Measurements from ENCODE around the gene PRKAG2. TPM values are rescaled to one million over a fixed set of nuclear protein-coding genes. Genes with fewer than 3 reads are reported as not detected.

The PRKAG2 gene
- total RNA-seq, 2 donors from 2014 or later, result 38.3 to 78.5 TPM

- peaks cover 4 to 32% of the 10 kb centered on the region in 2 donors for H3K4me1 ChIP-seq (ENCODE audit: control insufficient read depth in 1 of 2, low read depth in 2 of 2)
- no peaks in the 10 kb centered on the region for H3K36me3 ChIP-seq
- TF ChIP-seq CTCF (IDR thresholded peaks at IDR 0.05), result no peak
- no peaks in the 10 kb centered on the region for H3K9me3 ChIP-seq
- ATAC-seq (ENCODE audit: insufficient number of reproducible peaks, low FRiP score, low read depth) (no peak), DNase-seq (ENCODE audit: low spot score) (no peak)
- H3K27me3 ChIP-seq (replicated peaks; ENCODE audit: insufficient read depth), result no peaks in the 10 kb centered on the region
- H3K27ac ChIP-seq, result no peak overlapping the region
- no peak overlapping the region for H3K4me3 ChIP-seq
Observed at GRCh38 chr7:151721236-151721635, 155.7 kb downstream of the PRKAG2 start.

- TF ChIP-seq CTCF (IDR thresholded peaks at IDR 0.05), result no peak
- peaks cover 4 to 32% of the 10 kb centered on the region in 2 donors for H3K4me1 ChIP-seq (ENCODE audit: control insufficient read depth in 1 of 2, low read depth in 2 of 2)
- DNase-seq (ENCODE audit: low spot score) (no peak), ATAC-seq (ENCODE audit: insufficient number of reproducible peaks, low FRiP score, low read depth) (no peak)
- H3K27me3 ChIP-seq (replicated peaks; ENCODE audit: insufficient read depth), result no peaks in the 10 kb centered on the region
- H3K36me3 ChIP-seq, result no peaks in the 10 kb centered on the region
- peak overlapping the region in 1 of 2 donors; percentile 2 for H3K27ac ChIP-seq
- H3K4me3 ChIP-seq, result no peak overlapping the region
- H3K9me3 ChIP-seq, result no peaks in the 10 kb centered on the region
Observed at GRCh38 chr7:151720280-151720679, 156.6 kb downstream of the PRKAG2 start.

DNA sequence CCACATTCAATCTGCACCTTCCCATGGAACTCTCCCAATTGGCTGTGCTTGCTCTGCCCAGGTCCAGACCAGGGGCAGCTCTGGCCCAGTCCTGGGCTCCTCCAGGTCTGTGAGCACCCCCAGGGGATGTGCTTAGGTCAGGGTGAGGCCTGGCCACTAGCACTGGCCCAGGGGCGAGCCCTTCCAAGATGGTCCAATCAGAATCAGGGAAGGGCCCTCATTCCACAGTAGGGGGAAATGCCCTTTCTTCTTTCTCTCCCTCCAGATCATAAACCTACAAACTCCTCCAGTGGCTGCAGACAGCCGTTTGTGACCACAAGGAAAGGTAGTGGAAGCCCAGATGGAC lies 157.0 kb downstream of the PRKAG2 start:
- Histone ChIP-seq H3K9me3 (no peaks in the 10 kb centered on the region), H3K27ac (peak overlapping the region in 1 of 2 donors; percentile 2), H3K36me3 (no peaks in the 10 kb centered on the region), H3K27me3 (replicated peaks; ENCODE audit: insufficient read depth) (no peaks in the 10 kb centered on the region), H3K4me1 (ENCODE audit: control insufficient read depth in 1 of 2, low read depth in 2 of 2) (peaks cover 4 to 32% of the 10 kb centered on the region in 2 donors), H3K4me3 (no peak overlapping the region)
- no peak for ATAC-seq (ENCODE audit: insufficient number of reproducible peaks, low FRiP score, low read depth)
- no peak for TF ChIP-seq CTCF (IDR thresholded peaks at IDR 0.05)
- no peak for DNase-seq (ENCODE audit: low spot score)

GRCh38 chr7:151719031-151719896 lies 157.7 kb downstream of the PRKAG2 start:
- Histone ChIP-seq H3K4me1 (ENCODE audit: control insufficient read depth in 1 of 2, low read depth in 2 of 2) (peaks cover 4 to 32% of the 10 kb centered on the region in 2 donors), H3K9me3 (no peaks in the 10 kb centered on the region), H3K4me3 (no peak overlapping the region), H3K27ac (peak overlapping the region in 1 of 2 donors; percentile 2), H3K27me3 (replicated peaks; ENCODE audit: insufficient read depth) (no peaks in the 10 kb centered on the region), H3K36me3 (no peaks in the 10 kb centered on the region)
- ATAC-seq (ENCODE audit: insufficient number of reproducible peaks, low FRiP score, low read depth) (no peak), DNase-seq (ENCODE audit: low spot score) (no peak)
- no peak for TF ChIP-seq CTCF (IDR thresholded peaks at IDR 0.05)

GRCh38 chr7:151717918-151718317 lies 159.0 kb downstream of the PRKAG2 start:
- no peaks in the 10 kb centered on the region for H3K27me3 ChIP-seq (replicated peaks; ENCODE audit: insufficient read depth)
- no peak overlapping the region for H3K4me3 ChIP-seq
- peaks cover 4 to 33% of the 10 kb centered on the region in 2 donors for H3K4me1 ChIP-seq (ENCODE audit: control insufficient read depth in 1 of 2, low read depth in 2 of 2)
- H3K9me3 ChIP-seq, result no peaks in the 10 kb centered on the region
- DNase-seq (ENCODE audit: low spot score) (no peak), ATAC-seq (ENCODE audit: insufficient number of reproducible peaks, low FRiP score, low read depth) (no peak)
- no peak overlapping the region for H3K27ac ChIP-seq
- H3K36me3 ChIP-seq, result no peaks in the 10 kb centered on the region
- TF ChIP-seq CTCF (IDR thresholded peaks at IDR 0.05), result no peak
